PFSK-1 (cell line): ENCODE results near the gene YES1.

Source experiments
- FOXP2 ChIP-seq: optimal IDR thresholded peaks from 2 replicates; pipeline ENCODE3; 2011; ENCODE audit warnings: borderline replicate concordance, control low read depth, inconsistent platforms; ENCODE audit not compliant: insufficient read depth; ENCODE audit errors: extremely low read length, extremely low read depth
- POLR2AphosphoS5 ChIP-seq: IDR thresholded peaks from 2 replicates; pipeline ENCODE4 v1.6.1; 2012; ENCODE audit warnings: low read depth, mild to moderate bottlenecking, control low read depth, low read length, moderate library complexity
- SIN3A ChIP-seq: IDR thresholded peaks from 2 replicates; pipeline ENCODE4 v1.6.1; 2012; ENCODE audit warnings: mild to moderate bottlenecking, low read length, moderate library complexity, borderline replicate concordance; ENCODE audit not compliant: insufficient read depth
- TAF1 ChIP-seq: IDR thresholded peaks from 2 replicates; pipeline ENCODE4 v1.6.1; 2012; ENCODE audit warnings: low read length, control low read depth, borderline replicate concordance; ENCODE audit not compliant: insufficient read depth
- TF ChIP-seq, protein P1 (sequence below), 2 experiments: IDR thresholded peaks; 2 replicates each; pipeline versions ENCODE4 v1.6.1 to v1.8.0; 2011 to 2012; ENCODE audit warnings: low read depth in 2 of 2, low read length in 2 of 2, control low read depth in 1 of 2, inconsistent platforms in 1 of 2, mild to moderate bottlenecking in 1 of 2, moderate library complexity in 1 of 2; ENCODE audit not compliant: insufficient read depth in 1 of 2

The YES1 gene

DNA sequence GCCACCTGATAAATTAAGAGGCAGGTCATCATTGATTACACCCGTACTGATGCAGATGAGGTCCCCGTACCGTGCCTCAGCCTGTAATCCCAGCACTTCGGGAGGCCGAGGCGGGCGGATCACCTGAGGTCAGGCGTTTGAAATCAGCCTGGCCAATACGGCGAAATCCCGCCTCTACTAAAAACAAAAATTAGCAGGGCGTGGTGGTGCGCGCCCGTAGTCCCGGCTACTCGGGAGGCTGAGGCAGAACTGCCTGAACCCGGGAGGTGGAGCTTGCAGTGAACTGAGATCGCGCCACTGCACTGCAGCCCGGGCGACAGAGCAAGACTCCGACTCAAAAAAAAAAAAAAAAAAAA is 98.9 kb downstream of the YES1 start:
- TF ChIP-seq FOXP2 (no peak), SIN3A (no peak), POLR2AphosphoS5 (no peak), TAF1 (no peak)
- TF ChIP-seq, protein P1, sequence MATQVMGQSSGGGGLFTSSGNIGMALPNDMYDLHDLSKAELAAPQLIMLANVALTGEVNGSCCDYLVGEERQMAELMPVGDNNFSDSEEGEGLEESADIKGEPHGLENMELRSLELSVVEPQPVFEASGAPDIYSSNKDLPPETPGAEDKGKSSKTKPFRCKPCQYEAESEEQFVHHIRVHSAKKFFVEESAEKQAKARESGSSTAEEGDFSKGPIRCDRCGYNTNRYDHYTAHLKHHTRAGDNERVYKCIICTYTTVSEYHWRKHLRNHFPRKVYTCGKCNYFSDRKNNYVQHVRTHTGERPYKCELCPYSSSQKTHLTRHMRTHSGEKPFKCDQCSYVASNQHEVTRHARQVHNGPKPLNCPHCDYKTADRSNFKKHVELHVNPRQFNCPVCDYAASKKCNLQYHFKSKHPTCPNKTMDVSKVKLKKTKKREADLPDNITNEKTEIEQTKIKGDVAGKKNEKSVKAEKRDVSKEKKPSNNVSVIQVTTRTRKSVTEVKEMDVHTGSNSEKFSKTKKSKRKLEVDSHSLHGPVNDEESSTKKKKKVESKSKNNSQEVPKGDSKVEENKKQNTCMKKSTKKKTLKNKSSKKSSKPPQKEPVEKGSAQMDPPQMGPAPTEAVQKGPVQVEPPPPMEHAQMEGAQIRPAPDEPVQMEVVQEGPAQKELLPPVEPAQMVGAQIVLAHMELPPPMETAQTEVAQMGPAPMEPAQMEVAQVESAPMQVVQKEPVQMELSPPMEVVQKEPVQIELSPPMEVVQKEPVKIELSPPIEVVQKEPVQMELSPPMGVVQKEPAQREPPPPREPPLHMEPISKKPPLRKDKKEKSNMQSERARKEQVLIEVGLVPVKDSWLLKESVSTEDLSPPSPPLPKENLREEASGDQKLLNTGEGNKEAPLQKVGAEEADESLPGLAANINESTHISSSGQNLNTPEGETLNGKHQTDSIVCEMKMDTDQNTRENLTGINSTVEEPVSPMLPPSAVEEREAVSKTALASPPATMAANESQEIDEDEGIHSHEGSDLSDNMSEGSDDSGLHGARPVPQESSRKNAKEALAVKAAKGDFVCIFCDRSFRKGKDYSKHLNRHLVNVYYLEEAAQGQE (IDR thresholded peaks at IDR 0.05; ENCODE audit: insufficient read depth in 1 of 2, low read depth in 2 of 2, low read length in 2 of 2): no peak

DNA sequence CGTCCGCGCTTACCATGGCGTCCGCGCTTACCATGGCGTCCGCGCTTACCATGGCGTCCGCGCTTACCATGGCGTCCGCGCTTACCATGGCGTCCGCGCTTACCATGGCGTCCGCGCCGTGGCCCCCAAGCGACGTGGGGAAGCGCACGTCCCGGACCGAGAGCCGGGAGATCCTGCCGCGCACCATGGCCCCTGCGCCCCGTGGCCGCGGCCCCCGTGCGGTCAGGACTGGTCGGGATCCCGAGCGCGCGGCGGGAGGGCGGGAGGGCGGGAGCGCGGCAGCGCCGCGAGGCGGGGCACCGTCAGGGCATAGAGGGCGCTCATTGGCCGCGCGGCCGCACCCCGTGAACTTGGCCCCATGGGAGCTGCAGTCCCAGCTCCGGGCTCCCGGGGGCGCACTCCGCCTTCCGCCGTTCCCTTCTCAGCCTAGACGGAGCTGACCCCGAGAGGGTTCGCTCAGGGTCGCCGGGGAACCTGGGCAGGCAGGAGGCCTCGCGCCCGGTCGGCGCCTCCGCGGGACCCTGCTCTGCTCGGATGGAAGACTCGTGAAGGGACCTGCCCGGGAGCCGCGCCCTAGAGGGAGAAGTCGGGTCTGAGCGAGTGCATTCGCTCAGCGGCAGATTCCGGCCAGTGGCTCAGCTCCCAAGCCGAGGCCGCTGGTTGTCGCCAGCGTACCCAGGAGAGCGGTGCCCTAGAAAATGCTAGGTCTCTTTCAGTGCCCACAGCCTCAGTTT is 99.5 kb downstream of the YES1 start, which contains the start of gene ENOSF1:
Gene ENOSF1 (minus strand): TSS at position 230 of the 734 bp plus-strand sequence. CDS start 43 bp downstream, at position 187.
- TF ChIP-seq SIN3A (no peak), TAF1 (no peak), FOXP2 (peak; percentile 58)

DNA sequence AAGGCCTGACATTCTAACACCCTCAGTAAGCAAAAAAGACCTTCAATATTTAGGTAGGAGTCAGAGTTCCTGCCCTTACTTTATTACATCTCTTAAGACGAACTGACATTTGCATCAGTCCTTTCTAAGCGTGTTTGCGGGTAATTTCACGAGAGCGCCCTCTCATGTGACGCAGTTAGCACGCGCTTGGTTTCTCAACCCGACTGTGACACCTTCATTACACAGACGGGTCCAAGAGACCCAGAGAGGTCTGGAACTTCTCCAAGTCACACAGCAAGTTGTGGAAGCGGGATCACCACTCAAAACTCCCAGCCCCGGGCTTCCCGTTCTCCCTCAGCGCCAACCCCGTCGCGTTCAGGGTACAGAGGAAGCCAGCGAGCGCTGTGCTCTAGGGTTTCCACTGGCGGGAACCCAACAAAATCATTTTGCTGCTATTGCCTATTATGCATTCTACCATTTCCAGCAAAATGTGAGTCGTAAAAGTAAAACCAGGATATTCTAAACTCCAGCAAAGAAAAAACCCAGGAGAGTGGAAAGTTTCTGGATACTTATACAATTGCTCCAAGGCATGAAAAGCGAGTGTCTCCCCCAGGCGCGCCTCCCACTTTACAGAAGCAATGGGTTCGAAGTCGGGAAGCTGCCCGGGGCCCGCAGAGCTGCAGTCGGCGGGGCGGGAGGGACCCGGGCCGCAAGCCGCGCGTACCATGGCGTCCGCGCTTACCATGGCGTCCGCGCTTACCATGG is 100.2 kb downstream of the YES1 start:
- TF ChIP-seq POLR2AphosphoS5 (no peak), FOXP2 (no peak), TAF1 (no peak), SIN3A (no peak)
- TF ChIP-seq, protein P1 (IDR thresholded peaks at IDR 0.05; ENCODE audit: insufficient read depth in 1 of 2, low read depth in 2 of 2, low read length in 2 of 2): no peak

DNA sequence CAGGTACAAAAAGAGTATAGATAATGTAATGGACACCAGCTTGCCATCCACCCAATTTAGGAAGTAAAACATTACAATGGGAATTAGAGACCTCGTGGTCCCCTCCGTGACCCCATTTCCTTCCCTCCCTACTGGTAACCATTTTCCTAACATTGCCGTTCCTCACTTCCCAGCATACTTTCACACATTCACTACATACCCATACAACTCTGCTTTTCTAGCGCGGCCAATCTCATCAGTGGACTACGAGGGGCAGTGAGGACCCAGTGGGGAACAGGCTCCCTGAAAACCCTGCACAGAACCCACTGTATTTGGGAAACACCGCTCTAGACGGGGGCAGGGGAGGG is 100.8 kb downstream of the YES1 start:
- TF ChIP-seq FOXP2: no peak
- TF ChIP-seq SIN3A: no peak
- TF ChIP-seq POLR2AphosphoS5: no peak
- no peak for TF ChIP-seq TAF1
- TF ChIP-seq, protein P1 (IDR thresholded peaks at IDR 0.05; ENCODE audit: insufficient read depth in 1 of 2, low read depth in 2 of 2, low read length in 2 of 2): no peak

DNA sequence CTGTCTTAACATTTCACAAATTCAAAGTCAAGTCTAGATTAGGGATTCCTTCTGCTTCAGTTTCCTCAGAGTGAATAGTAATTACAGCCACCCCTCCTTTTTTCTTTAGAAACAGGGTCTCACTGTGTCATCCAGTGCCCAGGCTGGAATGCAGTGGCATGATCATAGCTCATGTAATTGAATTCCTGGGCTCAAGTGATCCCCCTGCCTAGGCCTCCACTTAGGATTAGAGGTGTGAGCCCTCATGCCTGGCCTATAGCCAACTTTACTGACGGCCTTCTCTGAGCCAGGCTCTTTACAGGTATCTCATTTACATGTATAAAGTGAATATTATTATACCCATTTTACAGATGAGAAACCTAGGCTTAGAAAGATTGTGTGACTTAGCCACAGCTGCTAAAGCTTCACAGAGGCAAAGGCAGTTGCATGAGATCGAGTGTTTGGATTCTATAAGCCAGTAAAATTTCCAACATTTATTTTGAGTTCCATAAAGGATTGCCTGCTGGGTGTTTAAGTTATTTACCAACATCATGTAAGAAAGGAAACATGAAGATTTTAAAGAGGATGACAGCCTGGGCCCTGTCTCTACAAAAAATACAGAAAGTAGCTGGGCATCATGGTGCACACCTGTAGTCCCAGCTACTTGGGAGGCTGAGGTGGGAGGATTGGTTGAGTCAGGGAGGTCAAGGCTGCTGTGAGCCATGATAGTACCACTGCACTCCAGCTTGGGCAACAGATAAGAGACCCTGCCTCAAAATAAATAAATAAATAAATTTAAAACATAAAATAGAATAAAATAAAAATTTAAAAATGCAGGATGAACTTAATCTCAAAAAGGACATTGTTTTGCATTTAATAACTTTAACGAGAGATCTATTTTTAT is 101.4 kb downstream of the YES1 start:
- TF ChIP-seq FOXP2 (no peak), TAF1 (no peak), SIN3A (no peak), POLR2AphosphoS5 (no peak)
- TF ChIP-seq, protein P1 (IDR thresholded peaks at IDR 0.05; ENCODE audit: insufficient read depth in 1 of 2, low read depth in 2 of 2, low read length in 2 of 2): no peak
